OCI-LY7 (cell line): ENCODE data around the gene TMEM63B.

Experiments used
- EZH2phosphoT487 ChIP-seq: fragments of 200-600 bp; sonication (generic); IDR thresholded peaks from 2 replicates; pipeline ENCODE4 v1.6.1; 2018; ENCODE audit warnings: low read depth, borderline replicate concordance, mild to moderate bottlenecking, mixed run types, antibody characterized with exemption, low read length, moderate library complexity, mixed read lengths
- TF ChIP-seq, protein P1 (sequence below): fragments of 200-600 bp; sonication (generic); conservative IDR thresholded peaks from 2 replicates; pipeline ENCODE4 v1.5.1; 2014; ENCODE audit warnings: mild to moderate bottlenecking, antibody characterized with exemption, low read length, moderate library complexity, mixed read lengths

DNA sequence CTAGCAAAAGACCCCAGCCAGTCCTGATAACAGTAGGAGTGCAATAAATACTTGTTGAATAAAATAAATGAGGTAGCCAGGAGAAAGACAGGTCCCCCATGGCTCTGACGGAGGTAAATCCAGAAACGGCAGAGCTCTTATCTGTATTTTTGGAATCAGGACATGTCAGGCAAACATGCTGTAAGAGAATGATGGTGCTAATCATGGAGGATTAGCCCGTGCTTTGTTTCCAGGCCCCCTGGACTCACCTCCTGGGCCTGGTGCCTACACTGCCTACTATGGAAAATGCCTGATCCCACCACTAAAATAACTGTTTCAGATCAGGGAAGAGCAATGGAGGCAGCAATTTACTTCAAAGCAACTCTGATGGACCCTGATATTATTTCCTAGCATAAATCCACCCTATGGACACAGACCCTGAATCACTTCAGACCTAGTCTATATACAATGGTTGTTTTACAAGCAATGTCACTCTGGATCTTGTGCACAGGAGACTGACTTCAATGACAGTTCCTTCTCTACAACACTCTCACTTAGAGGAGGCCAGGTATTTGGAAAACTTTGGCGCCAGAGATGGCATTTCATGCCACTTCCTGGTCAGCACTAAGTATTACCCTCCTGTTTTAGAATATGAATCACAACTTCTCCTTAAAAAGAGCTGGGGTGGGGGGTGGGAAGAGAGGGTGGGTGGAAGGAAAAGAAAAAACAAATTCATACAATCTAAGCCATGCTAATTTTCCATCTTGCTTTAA lies 6.5 kb upstream of the TMEM63B start:
- TF ChIP-seq, protein P1, sequence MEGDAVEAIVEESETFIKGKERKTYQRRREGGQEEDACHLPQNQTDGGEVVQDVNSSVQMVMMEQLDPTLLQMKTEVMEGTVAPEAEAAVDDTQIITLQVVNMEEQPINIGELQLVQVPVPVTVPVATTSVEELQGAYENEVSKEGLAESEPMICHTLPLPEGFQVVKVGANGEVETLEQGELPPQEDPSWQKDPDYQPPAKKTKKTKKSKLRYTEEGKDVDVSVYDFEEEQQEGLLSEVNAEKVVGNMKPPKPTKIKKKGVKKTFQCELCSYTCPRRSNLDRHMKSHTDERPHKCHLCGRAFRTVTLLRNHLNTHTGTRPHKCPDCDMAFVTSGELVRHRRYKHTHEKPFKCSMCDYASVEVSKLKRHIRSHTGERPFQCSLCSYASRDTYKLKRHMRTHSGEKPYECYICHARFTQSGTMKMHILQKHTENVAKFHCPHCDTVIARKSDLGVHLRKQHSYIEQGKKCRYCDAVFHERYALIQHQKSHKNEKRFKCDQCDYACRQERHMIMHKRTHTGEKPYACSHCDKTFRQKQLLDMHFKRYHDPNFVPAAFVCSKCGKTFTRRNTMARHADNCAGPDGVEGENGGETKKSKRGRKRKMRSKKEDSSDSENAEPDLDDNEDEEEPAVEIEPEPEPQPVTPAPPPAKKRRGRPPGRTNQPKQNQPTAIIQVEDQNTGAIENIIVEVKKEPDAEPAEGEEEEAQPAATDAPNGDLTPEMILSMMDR: no peak
- no peak for TF ChIP-seq EZH2phosphoT487
